ENCODE results near the gene USHBP1. TPM values are rescaled to one million over a fixed set of nuclear protein-coding genes. Genes with fewer than 3 reads are reported as not detected.

USHBP1 gene
- total RNA-seq, 1 donor from 2014 or later: 0.29 TPM

- DNase-seq (ENCODE audit: extremely low spot score, unreplicated experiment): no peak
- TF ChIP-seq CTCF (conservative IDR thresholded peaks at IDR 0.05): no peak
- H3K27ac Mint-ChIP-seq: no peak overlapping the region
- H3K4me3 Mint-ChIP-seq: peak overlapping the region; percentile 49
- H3K36me3 Mint-ChIP-seq: peaks cover 4% of the 10 kb centered on the region
- peaks cover 6% of the 10 kb centered on the region for H3K9me3 Mint-ChIP-seq
- H3K27me3 Mint-ChIP-seq: peaks cover 3% of the 10 kb centered on the region
- H3K4me1 Mint-ChIP-seq (ENCODE audit: unreplicated experiment): peaks cover 11% of the 10 kb centered on the region
Measured at GRCh38 chr19:17268754-17269153, 4.2 kb upstream of the USHBP1 start.

GRCh38 chr19:17266975-17267788 is 2.6 kb upstream of the USHBP1 start, which contains the start of gene BABAM1:
Gene BABAM1, plus strand, starts transcription at chr19:17267443. Its CDS starts 1,364 bp downstream, at chr19:17268807.
- H3K4me1 Mint-ChIP-seq (ENCODE audit: unreplicated experiment): peaks cover 11% of the 10 kb centered on the region
- peaks cover 3% of the 10 kb centered on the region for H3K27me3 Mint-ChIP-seq
- peaks cover 6% of the 10 kb centered on the region for H3K9me3 Mint-ChIP-seq
- TF ChIP-seq CTCF (conservative IDR thresholded peaks at IDR 0.05): no peak
- peak within 1 kb of the TSS; percentile 87 for H3K4me3 Mint-ChIP-seq
- DNase-seq (ENCODE audit: extremely low spot score, unreplicated experiment): peak; percentile 93
- H3K27ac Mint-ChIP-seq: peak within 1 kb of the TSS; percentile 96
- peaks cover 4% of the 10 kb centered on the region for H3K36me3 Mint-ChIP-seq

- peaks cover 6% of the 10 kb centered on the region for H3K9me3 Mint-ChIP-seq
- DNase-seq (ENCODE audit: extremely low spot score, unreplicated experiment): no peak
- H3K27me3 Mint-ChIP-seq: peaks cover 3% of the 10 kb centered on the region
- TF ChIP-seq CTCF (conservative IDR thresholded peaks at IDR 0.05): no peak
- peak overlapping the region; percentile 87 for H3K4me3 Mint-ChIP-seq
- peaks cover 11% of the 10 kb centered on the region for H3K4me1 Mint-ChIP-seq (ENCODE audit: unreplicated experiment)
- peak overlapping the region; percentile 96 for H3K27ac Mint-ChIP-seq
- H3K36me3 Mint-ChIP-seq: peaks cover 4% of the 10 kb centered on the region
Measured at GRCh38 chr19:17266589-17266974, 2.0 kb upstream of the USHBP1 start.

GRCh38 chr19:17266026-17266425 is 1.5 kb upstream of the USHBP1 start:
- Mint-ChIP-seq H3K36me3 (peaks cover 4% of the 10 kb centered on the region), H3K4me1 (ENCODE audit: unreplicated experiment) (peaks cover 12% of the 10 kb centered on the region), H3K4me3 (no peak overlapping the region), H3K9me3 (peaks cover 6% of the 10 kb centered on the region), H3K27ac (peak overlapping the region; percentile 80), H3K27me3 (peaks cover 3% of the 10 kb centered on the region)
- DNase-seq (ENCODE audit: extremely low spot score, unreplicated experiment): no peak
- no peak for TF ChIP-seq CTCF (conservative IDR thresholded peaks at IDR 0.05)

- H3K4me1 Mint-ChIP-seq (ENCODE audit: unreplicated experiment): peaks cover 17% of the 10 kb centered on the region
Measured at GRCh38 chr19:17263712-17264640, 569 bp downstream of the USHBP1 start.

More at GRCh38 chr19:17263712-17264640, 569 bp downstream of the USHBP1 start:
- no peak for TF ChIP-seq CTCF (conservative IDR thresholded peaks at IDR 0.05)
- Mint-ChIP-seq H3K27ac (no peak overlapping the region), H3K4me3 (no peak overlapping the region), H3K9me3 (peaks cover 6% of the 10 kb centered on the region), H3K27me3 (peaks cover 6% of the 10 kb centered on the region), H3K36me3 (peaks cover 4% of the 10 kb centered on the region)
- DNase-seq (ENCODE audit: extremely low spot score, unreplicated experiment): no peak
